ENCODE data around the gene TMSB10. TPM values are rescaled to one million over a fixed set of nuclear protein-coding genes. Genes with fewer than 3 reads are reported as not detected.

Gene TMSB10
- total and polyA plus RNA-seq, 8 donors = 1,864 to 2,766 (median 2,518) TPM

DNA sequence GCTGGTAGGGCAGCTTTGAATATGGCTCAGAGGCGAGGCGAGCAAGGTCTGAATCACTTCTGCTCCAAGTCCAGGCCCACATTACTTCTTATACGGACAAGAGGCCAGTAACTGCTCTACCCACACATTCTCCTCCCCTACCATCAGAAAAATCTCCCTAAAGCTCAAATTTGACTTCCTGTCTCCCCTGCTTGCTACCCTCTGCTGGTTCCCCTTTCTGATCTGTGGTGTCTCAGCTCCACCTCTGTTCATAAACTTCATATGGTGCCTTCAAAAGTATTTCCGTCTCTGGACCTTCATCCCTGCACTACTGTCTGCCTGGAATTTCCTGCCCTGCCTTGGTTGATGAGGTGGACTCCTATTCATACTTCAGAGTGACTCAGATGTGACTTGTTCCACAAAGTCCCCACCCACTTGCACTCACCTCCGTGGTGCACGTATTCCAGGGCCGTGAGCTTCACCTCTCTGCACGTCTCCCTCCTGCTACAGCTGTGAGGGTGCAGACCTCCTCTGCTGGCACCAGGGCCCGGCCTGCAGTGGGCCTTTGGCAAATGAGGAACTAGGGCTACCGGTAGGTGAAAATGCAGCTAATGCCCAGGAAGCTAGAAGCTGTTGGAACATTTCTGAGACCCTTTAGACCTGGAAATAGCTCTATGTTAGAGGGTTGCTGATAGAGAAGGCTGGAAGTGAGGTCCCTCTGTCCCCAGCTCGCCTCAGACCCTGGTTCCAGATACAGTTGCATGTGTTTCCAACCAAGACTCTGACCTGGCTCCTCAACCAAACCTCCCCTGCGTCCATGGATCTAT lies 41.0 kb downstream of the TMSB10 start:
- TF ChIP-seq, protein P1, sequence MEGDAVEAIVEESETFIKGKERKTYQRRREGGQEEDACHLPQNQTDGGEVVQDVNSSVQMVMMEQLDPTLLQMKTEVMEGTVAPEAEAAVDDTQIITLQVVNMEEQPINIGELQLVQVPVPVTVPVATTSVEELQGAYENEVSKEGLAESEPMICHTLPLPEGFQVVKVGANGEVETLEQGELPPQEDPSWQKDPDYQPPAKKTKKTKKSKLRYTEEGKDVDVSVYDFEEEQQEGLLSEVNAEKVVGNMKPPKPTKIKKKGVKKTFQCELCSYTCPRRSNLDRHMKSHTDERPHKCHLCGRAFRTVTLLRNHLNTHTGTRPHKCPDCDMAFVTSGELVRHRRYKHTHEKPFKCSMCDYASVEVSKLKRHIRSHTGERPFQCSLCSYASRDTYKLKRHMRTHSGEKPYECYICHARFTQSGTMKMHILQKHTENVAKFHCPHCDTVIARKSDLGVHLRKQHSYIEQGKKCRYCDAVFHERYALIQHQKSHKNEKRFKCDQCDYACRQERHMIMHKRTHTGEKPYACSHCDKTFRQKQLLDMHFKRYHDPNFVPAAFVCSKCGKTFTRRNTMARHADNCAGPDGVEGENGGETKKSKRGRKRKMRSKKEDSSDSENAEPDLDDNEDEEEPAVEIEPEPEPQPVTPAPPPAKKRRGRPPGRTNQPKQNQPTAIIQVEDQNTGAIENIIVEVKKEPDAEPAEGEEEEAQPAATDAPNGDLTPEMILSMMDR (IDR thresholded peaks at IDR 0.05) = no peak
- peak in 1 of 4 donors; percentile 78 for DNase-seq
- intact Hi-C loops (cut with DNase I) = no loop called here
- Histone ChIP-seq H3K27me3 (no peaks in the 10 kb centered on the region), H3K4me1 (peaks cover 0 to 13% of the 10 kb centered on the region in 2 donors), H3K36me3 (no peaks in the 10 kb centered on the region), H3K4me3 (no peak overlapping the region), H3K27ac (peak overlapping the region in 1 of 2 donors; percentile 65), H3K9me3 (no peaks in the 10 kb centered on the region)
- ATAC-seq = peak; percentile 61

DNA sequence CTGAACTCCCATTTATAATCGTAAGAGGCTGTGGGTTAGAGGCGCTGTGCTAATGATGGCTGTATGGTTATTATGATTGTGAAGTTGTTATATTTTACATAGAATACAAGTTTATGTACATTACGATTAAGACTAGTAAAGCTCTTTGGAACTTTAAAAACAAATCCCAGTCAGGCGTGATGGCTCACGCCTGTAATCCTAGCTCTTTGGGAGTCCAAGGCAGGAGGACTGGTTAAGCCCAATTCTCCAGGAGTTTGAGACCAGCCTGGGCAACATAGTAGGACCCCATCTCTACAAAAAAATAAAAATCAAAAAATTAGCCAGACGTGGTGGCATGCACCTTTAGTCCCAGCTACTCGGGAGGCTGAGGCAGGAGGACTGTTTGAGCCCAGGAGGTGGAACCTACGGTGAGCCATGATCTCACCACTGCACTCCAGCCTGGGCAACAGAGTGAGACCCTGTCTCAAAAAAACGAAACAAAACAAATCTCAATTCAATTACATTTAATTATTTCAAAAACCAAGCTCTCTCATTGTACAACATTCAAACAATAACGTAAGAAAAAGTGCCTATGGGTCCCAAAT lies 41.6 kb downstream of the TMSB10 start:
- Histone ChIP-seq H3K27ac (peak overlapping the region in 1 of 2 donors; percentile 65), H3K4me3 (no peak overlapping the region), H3K36me3 (no peaks in the 10 kb centered on the region), H3K27me3 (no peaks in the 10 kb centered on the region), H3K4me1 (peaks cover 0 to 13% of the 10 kb centered on the region in 2 donors), H3K9me3 (no peaks in the 10 kb centered on the region)
- TF ChIP-seq, protein P1 (IDR thresholded peaks at IDR 0.05) = no peak
- intact Hi-C loops (cut with DNase I) = no loop called here
- ATAC-seq = no peak
- no peak for DNase-seq

DNA sequence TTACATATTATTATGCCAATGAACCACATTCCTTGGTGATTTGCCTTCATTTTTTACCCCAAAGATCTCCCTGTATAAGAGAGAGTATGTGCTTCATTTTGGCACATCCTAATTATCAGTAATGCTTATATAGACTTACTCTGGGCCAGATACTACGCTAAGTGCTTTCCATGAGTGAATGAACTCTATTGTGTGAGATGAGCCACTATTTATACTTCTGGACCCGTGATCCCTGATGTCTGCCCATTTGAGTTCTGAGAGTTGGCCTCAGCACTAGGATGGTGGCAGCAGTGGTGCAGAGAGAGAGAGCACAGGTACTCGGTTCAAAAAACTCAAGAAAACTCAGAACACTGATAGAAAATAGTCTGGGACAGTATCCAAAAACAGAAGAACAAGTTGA lies 48.1 kb downstream of the TMSB10 start:
- no peak for DNase-seq
- no peak for ATAC-seq
- Histone ChIP-seq H3K27ac (no peak overlapping the region), H3K4me1 (peaks cover 0 to 8% of the 10 kb centered on the region in 2 donors), H3K4me3 (no peak overlapping the region), H3K9me3 (no peaks in the 10 kb centered on the region), H3K36me3 (no peaks in the 10 kb centered on the region), H3K27me3 (no peaks in the 10 kb centered on the region)
- intact Hi-C loops (cut with DNase I) = no loop called here
- TF ChIP-seq, protein P1 (IDR thresholded peaks at IDR 0.05) = no peak

DNA sequence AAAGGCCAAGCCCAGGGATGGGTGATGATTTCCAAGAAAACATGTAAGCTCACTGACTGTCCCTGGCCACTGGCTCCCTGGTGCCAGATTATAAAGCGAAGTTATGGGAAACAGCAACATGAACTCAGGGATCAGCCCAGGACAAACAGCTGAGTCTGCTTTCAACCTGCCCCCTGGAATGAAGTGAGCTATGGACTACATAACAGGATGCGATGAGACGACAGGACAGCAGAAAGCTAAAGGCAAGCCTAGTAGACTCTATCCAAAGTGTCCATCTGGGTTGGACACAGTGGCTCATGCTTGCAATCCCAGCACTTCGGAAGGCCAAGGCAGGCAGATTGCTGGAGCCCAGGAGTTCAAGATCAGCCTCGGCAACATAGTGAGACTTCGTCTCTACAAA lies 48.9 kb downstream of the TMSB10 start:
- DNase-seq (no peak), ATAC-seq (no peak)
- intact Hi-C loops (cut with DNase I) = no loop called here
- no peaks in the 10 kb centered on the region for H3K27me3 ChIP-seq
- H3K9me3 ChIP-seq = no peaks in the 10 kb centered on the region
- no peak overlapping the region for H3K4me3 ChIP-seq
- TF ChIP-seq, protein P1 (IDR thresholded peaks at IDR 0.05) = no peak
- peaks cover 8 to 10% of the 10 kb centered on the region in 2 donors for H3K4me1 ChIP-seq
- no peak overlapping the region for H3K27ac ChIP-seq
- H3K36me3 ChIP-seq = no peaks in the 10 kb centered on the region

Other genes with a start within 250 kb of the TMSB10 start
- 1 to 10 TPM; 3.0 to 6.3 TPM for gene TRABD2A, start 24.6 kb upstream of the TMSB10 start, total RNA-seq
- gene TRABD2A, start 24.6 kb upstream of the TMSB10 start, polyA plus RNA-seq (ENCODE audit: insufficient read length in 6 of 6) = 10 to 100 TPM; 13.8 to 24.7 (median 23.0) TPM
- 10 to 100 TPM; 66.4 to 87.1 TPM for gene KCMF1, start 65.5 kb downstream of the TMSB10 start, total RNA-seq
- 10 to 100 TPM; 40.1 to 51.3 (median 49.6) TPM for gene KCMF1, start 65.5 kb downstream of the TMSB10 start, polyA plus RNA-seq (ENCODE audit: insufficient read length in 6 of 6)
- 10 to 100 TPM; 16.4 to 17.7 TPM for gene TCF7L1, start 227.7 kb downstream of the TMSB10 start, total RNA-seq
- gene TCF7L1, start 227.7 kb downstream of the TMSB10 start, polyA plus RNA-seq (ENCODE audit: insufficient read length in 6 of 6) = 10 to 100 TPM; 53.2 to 63.9 (median 59.4) TPM

Measured in left lung (tissue), 10 donors.